GM12878 (cell line): ENCODE measurements around the gene LAMA2. TPM values are rescaled to one million over a fixed set of nuclear protein-coding genes. Genes with fewer than 3 reads are reported as not detected.
"Not testable (repeated sequence)": the region's sequence is repeated elsewhere in the genome, so short reads cannot be mapped to it uniquely, and the experiment has no call there.

Experiments used
- ATAC-seq: fragments of 200-7000 bp; cut with Tn5 transposase; 3 replicates; pipeline ENCODE4 v1.9.1; 2020; ENCODE audit warnings: mild to moderate bottlenecking, moderate library complexity
- BruUV-seq: library from RNA; stranded (reverse); fragments of 400-500 nt; replicated peaks from 2 replicates; lab custom pipeline; 2021; lab: Mats Ljungman, UMichigan
- CTCF ChIA-PET: fragments of 300-600 bp; sonication (Branson Sonifier 250); formaldehyde crosslinking; extraction: SDS; loops from one replicate; lab custom pipeline; 2021; ENCODE audit warnings: inconsistent platforms; lab: Yijun Ruan, JAX
- POLR2A ChIA-PET: fragments of 350-600 bp; formaldehyde crosslinking; extraction: SDS; loops from one replicate; lab custom pipeline; 2021; ENCODE audit warnings: inconsistent platforms; lab: Charles Lee
- RAD21 ChIA-PET: fragments of 300-600 bp; sonication (Branson Sonifier 250); formaldehyde crosslinking; loops from one replicate; lab custom pipeline; 2023; ENCODE audit warnings: antibody characterized with exemption; ENCODE audit not compliant: unreplicated experiment; lab: Charles Lee
- SMC1A ChIA-PET: fragments of 300-600 bp; sonication (Branson Sonifier 250); formaldehyde crosslinking; loops from one replicate; lab custom pipeline; 2023; ENCODE audit not compliant: unreplicated experiment, uncharacterized antibody; lab: Charles Lee
- DNase-seq: peaks from one replicate; pipeline ENCODE4 v3.0.0-alpha.2; 2011; ENCODE audit warnings: low read depth, low spot score
- FAIRE-seq: peaks from 3 replicates; lab custom pipeline; 2011; peaks lifted over from hg19 to GRCh38; lab: Jason Lieb, UNC
- H2AFZ ChIP-seq: 2 replicates; pipeline ENCODE4 v1.6.0; 2011; ENCODE audit warnings: low read depth, low read length, control low read depth; ENCODE audit not compliant: control insufficient read depth
- H3K27ac ChIP-seq: 2 replicates; pipeline ENCODE4 v1.5.1; 2011; ENCODE audit warnings: control low read depth; ENCODE audit not compliant: control insufficient read depth, insufficient read depth
- H3K27me3 ChIP-seq, 2 experiments: replicated peaks in 1 of 2; 2 replicates each; pipeline versions ENCODE4 v1.6.0 to v1.6.1; 2011; ENCODE audit warnings: low read length in 1 of 2; ENCODE audit not compliant: control insufficient read depth in 2 of 2, insufficient read depth in 2 of 2
- H3K36me3 ChIP-seq, 2 experiments: 2 replicates each; pipeline ENCODE4 v1.5.1; 2011; ENCODE audit warnings: low read length in 1 of 2; ENCODE audit not compliant: control insufficient read depth in 2 of 2, insufficient read depth in 2 of 2
- H3K4me1 ChIP-seq: 2 replicates; pipeline ENCODE4 v1.6.1; 2011; ENCODE audit warnings: mild to moderate bottlenecking, low read length, moderate library complexity, mixed read lengths; ENCODE audit not compliant: control insufficient read depth, insufficient read depth
- H3K4me2 ChIP-seq: 2 replicates; pipeline ENCODE4 v1.6.0; 2011; ENCODE audit warnings: control low read depth; ENCODE audit not compliant: control insufficient read depth, insufficient read depth
- H3K4me3 ChIP-seq: fragments of 200-600 bp; sonication (generic); 2 replicates; pipeline ENCODE4 v1.5.1; 2016
- H3K79me2 ChIP-seq: 2 replicates; pipeline ENCODE4 v1.6.0; 2011; ENCODE audit warnings: low read length; ENCODE audit not compliant: control insufficient read depth, insufficient read depth
- H3K9ac ChIP-seq: 2 replicates; pipeline ENCODE4 v1.8.0; 2011; ENCODE audit warnings: low read length, control low read depth, mixed read lengths; ENCODE audit not compliant: control insufficient read depth, insufficient read depth
- H3K9me3 ChIP-seq: replicated peaks from 3 replicates; pipeline ENCODE4 v1.5.1; 2011; ENCODE audit warnings: mild to moderate bottlenecking, low read length; ENCODE audit not compliant: control insufficient read depth, insufficient read depth
- H4K20me1 ChIP-seq: 2 replicates; pipeline ENCODE4 v1.6.0; 2011; ENCODE audit not compliant: control insufficient read depth, insufficient read depth
- BRCA1 ChIP-seq: IDR thresholded peaks from 2 replicates; pipeline ENCODE4 v1.6.1; 2011; ENCODE audit warnings: low read depth, low read length, improper control_type of control experiment
- KAT2A ChIP-seq: conservative IDR thresholded peaks from 2 replicates; pipeline ENCODE4 v1.6.1; 2011; ENCODE audit warnings: low read depth, low read length; ENCODE audit not compliant: control insufficient read depth
- KLF5 ChIP-seq: fragments of 450-650 bp; IDR thresholded peaks from 2 replicates; pipeline ENCODE4 v1.6.1; 2014; ENCODE audit warnings: mild to moderate bottlenecking; ENCODE audit not compliant: partially characterized antibody
- NBN ChIP-seq: fragments of 450-650 bp; IDR thresholded peaks from 2 replicates; pipeline ENCODE4 v1.6.1; 2016
- NR2C2 ChIP-seq: IDR thresholded peaks from 2 replicates; pipeline ENCODE4 v1.6.1; 2011; ENCODE audit warnings: borderline replicate concordance, low read depth; ENCODE audit not compliant: control insufficient read depth, insufficient read length
- NRF1 ChIP-seq: conservative IDR thresholded peaks from 2 replicates; pipeline ENCODE4 v1.6.1; 2011; ENCODE audit warnings: mild to moderate bottlenecking, low read depth, low read length, improper control_type of control experiment
- RBBP5 ChIP-seq: fragments of 200-600 bp; sonication (generic); conservative IDR thresholded peaks from 2 replicates; pipeline ENCODE4 v1.6.1; 2016
- RCOR1 ChIP-seq: conservative IDR thresholded peaks from 2 replicates; pipeline ENCODE4 v1.6.1; 2012; ENCODE audit warnings: low read depth, low read length, improper control_type of control experiment
- RFX5 ChIP-seq: IDR thresholded peaks from 2 replicates; pipeline ENCODE4 v1.6.1; 2011; ENCODE audit warnings: low read depth, low read length, improper control_type of control experiment
- SMARCA5 ChIP-seq: fragments of 450-650 bp; IDR thresholded peaks from 2 replicates; pipeline ENCODE4 v1.6.1; 2017; ENCODE audit warnings: mild to moderate bottlenecking
- SRF ChIP-seq, 2 experiments: IDR thresholded peaks; 2 replicates each; pipeline ENCODE4 v1.6.1; 2011; ENCODE audit warnings: low read depth in 2 of 2, low read length in 2 of 2, mild to moderate bottlenecking in 1 of 2, moderate library complexity in 1 of 2
- ZBTB40 ChIP-seq: fragments of 450-650 bp; IDR thresholded peaks from 2 replicates; pipeline ENCODE4 v1.6.1; 2016; ENCODE audit warnings: mild to moderate bottlenecking, moderate library complexity, borderline replicate concordance
- ZNF384 ChIP-seq: IDR thresholded peaks from 2 replicates; pipeline ENCODE4 v1.6.1; 2012; ENCODE audit warnings: low read depth, mild to moderate bottlenecking, low read length, improper control_type of control experiment, borderline replicate concordance
- WGBS: methylation state at CpG from one replicate; pipeline ENCODE4 v1.1.6; 2016; ENCODE audit warnings: low lambda C conversion rate; ENCODE audit not compliant: insufficient replicate concordance, insufficient coverage; ENCODE audit errors: missing lambda C conversion rate; 5-methylcytosine and 5-hydroxymethylcytosine counted together
- in situ Hi-C: fragments of 300-500 bp; cut with MboI; formaldehyde crosslinking; loops from 9 replicates; pipeline ENCODE4 v1.14.3; 2018; ENCODE audit warnings: mixed read lengths
- intact Hi-C: fragments of 100-400 bp; cut with micrococcal nuclease; formaldehyde crosslinking; loops from one replicate; pipeline ENCODE4 v1.14.2; 2022; ENCODE audit not compliant: unreplicated experiment
- polyA plus RNA-seq, 11 experiments: library from polyadenylated mRNA; depleted of rRNA in 4 of 11; unstranded in 6 of 11; stranded (reverse) in 5 of 11; fragments of >200 nt; fragmentation: Nextera tagmentation in 4 of 11; fragmentation: Illumina TruSeq in 1 of 11; extraction: Ambion mirVana in 4 of 11; extraction: Trizol in 1 of 11; gene quantifications; 1 replicate in 1 of 11; 2 replicates in 10 of 11; pipeline versions ENCODE4 v1.2.1 to v1.2.3, GENCODE V29; 2011 to 2016; ENCODE audit warnings: inconsistent platforms in 2 of 11, missing spikeins in 2 of 11, low read depth in 1 of 11
- total RNA-seq, 4 experiments: library from RNA; depleted of rRNA in 3 of 4; stranded (reverse); fragments of >200 nt in 3 of 4; fragmentation: Illumina TruSeq in 1 of 4; extraction: Trizol in 1 of 4; gene quantifications; 2 replicates each; pipeline versions ENCODE4 v1.2.1 to v1.2.3, GENCODE V29; 2013 to 2021

LAMA2 gene
- total and polyA plus RNA-seq, 10 of the 15 experiments (the other 5 are each of a cell fraction or from before 2014, with no cell fraction given), result 0.04 to 2.0 (median 0.37) TPM; not detected in 1

- TF ChIP-seq KAT2A (no peak), ZBTB40 (no peak), SMARCA5 (no peak), SRF (IDR thresholded peaks at IDR 0.05; ENCODE audit: low read depth in 2 of 2, low read length in 2 of 2) (no peak), RBBP5 (no peak), NRF1 (no peak), BRCA1 (no peak), KLF5 (no peak)
- TF ChIP-seq, all 136 proteins: peak for 0
These were observed 190.9 kb downstream of the LAMA2 start (continued) for GRCh38 chr6:129073691-129074395.

GRCh38 chr6:129084406-129084805, 201.5 kb downstream of the LAMA2 start:
- no peak for FAIRE-seq
- H3K27me3 ChIP-seq, result no peaks in the 10 kb centered on the region
- BruUV-seq, result no TSS peak
- TF ChIP-seq ZNF384, result no peak
- no peak for TF ChIP-seq NBN
- TF ChIP-seq KLF5, result no peak
- TF ChIP-seq RFX5, result no peak
- TF ChIP-seq RCOR1, result no peak
- no peak for TF ChIP-seq NR2C2
- TF ChIP-seq, all 136 proteins: peak for 0
- ChIA-PET SMC1A (interaction anchor here (1.7 kb wide), 1 partner anchor 22 kb away, joined by 3 read pairs; no protein-coding TSS in a partner anchor), CTCF (no interaction called here), RAD21 (no interaction called here), POLR2A (no interaction called here)
- Histone ChIP-seq H3K79me2 (no peaks in the 10 kb centered on the region), H4K20me1 (no peaks in the 10 kb centered on the region), H3K9ac (no peak overlapping the region), H3K9me3 (no peaks in the 10 kb centered on the region), H3K4me2 (no peak overlapping the region), H3K4me3 (no peak overlapping the region), H3K4me1 (no peaks in the 10 kb centered on the region), H2AFZ (no peak overlapping the region), H3K36me3 (no peaks in the 10 kb centered on the region), H3K27ac (no peak overlapping the region)
- no peak for DNase-seq
- ATAC-seq, result no peak
- intact Hi-C loops (no loop called here), in situ Hi-C loops (no loop called here)

- FAIRE-seq, H3K9me3 ChIP-seq, in situ Hi-C loops, H3K4me1 ChIP-seq, SMC1A ChIA-PET, H3K4me3 ChIP-seq, H3K9ac ChIP-seq, H3K36me3 ChIP-seq, H4K20me1 ChIP-seq, H3K4me2 ChIP-seq, ATAC-seq, BruUV-seq, CTCF ChIA-PET, H3K27me3 ChIP-seq, H3K79me2 ChIP-seq, H2AFZ ChIP-seq, POLR2A ChIA-PET, H3K27ac ChIP-seq, RAD21 ChIA-PET, DNase-seq, intact Hi-C loops: not testable (repeated sequence)
- WGBS, result 62% methylated on average over 23 of the region's 26 CpGs
These were observed 205.5 kb downstream of the LAMA2 start for GRCh38 chr6:129088481-129088880.
